Activated CD4-positive, alpha-beta T cell treated with anti-CD3 and anti-CD28 coated beads, Interleukin-2, amount 50 U/mL, for 16 hours (primary cell): ENCODE measurements around the gene GNAZ.
"Not testable (repeated sequence)": the region's sequence is repeated elsewhere in the genome, so short reads cannot be mapped to it uniquely, and the experiment has no call there.

Experiments used
- DNase-seq: peaks from one replicate; pipeline ENCODE4 v3.0.0-alpha.2; 2020

The GNAZ gene

DNA sequence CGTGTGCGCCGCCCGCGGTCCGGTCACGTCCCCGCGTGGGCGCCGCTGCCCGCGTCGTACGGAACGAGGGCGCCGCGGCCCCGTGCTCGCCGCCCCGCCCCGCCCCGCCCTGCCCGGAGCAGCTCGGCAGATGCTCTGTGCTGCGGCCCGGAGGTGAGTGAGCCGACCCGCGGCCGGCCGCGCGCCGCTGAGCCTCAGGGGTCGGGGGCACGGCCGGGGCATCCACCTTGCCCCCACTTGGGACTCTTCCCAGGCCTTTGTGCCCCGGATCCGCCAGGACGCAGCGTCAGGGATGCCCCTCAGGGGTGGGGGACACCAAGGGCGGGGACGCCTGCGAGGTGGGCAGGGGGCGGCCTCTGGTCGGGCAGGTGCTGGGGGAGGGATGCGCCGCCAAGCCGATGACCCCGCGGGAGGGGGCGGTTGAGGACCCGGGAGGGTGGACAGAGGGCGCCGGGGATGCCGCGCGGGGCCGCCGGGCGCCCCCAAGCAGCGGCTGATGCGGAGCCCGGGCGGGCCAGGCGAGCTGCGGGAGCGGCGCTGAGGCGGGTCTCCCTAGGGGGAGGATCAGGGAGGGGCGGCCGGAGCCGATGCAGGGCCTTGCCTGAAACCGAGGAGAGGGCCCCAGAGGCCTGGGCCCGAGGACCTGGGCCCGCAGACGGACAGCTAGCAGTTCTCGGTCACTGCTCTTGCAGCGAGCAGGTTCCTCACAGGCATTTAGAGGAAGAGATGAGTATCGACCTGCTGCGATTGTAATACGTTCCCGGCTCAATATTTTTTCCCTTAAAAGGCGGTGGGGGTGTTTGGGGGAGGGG lies at the start of gene GNAZ:
GNAZ (plus strand) TSS at position 102 of the 812 bp plus-strand sequence. CDS start 25,177 bp downstream, outside the sequence.
- no peak for DNase-seq

GRCh38 chr22:23020659-23021293 lies 49.5 kb upstream of the GNAZ start:
- no peak for DNase-seq

GRCh38 chr22:23021660-23022353 lies 48.5 kb upstream of the GNAZ start:
- DNase-seq: not testable (repeated sequence)

DNA sequence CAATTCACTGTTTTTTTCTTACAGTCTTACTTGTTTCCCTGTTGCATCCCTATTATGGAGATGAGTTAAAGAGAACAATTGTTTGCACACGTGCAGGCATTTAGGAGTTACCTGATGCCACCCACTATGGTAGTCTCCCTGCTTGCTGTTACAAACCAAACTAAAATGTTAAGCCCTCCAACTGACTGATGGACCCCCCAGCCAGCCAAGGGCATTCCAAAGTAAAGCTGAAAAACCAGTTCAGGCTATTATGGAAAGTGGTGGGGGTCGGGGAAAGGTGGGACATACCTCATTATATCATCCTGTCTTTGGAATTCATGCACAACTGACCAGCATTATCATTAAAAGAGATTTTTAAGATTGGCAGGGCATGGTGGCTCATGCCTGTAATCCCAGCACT lies 47.0 kb upstream of the GNAZ start:
- no peak for DNase-seq

- no peak for DNase-seq
Observed at GRCh38 chr22:23026777-23027176, 43.5 kb upstream of the GNAZ start.

- DNase-seq: not testable (repeated sequence)
Observed at GRCh38 chr22:23027849-23028248, 42.5 kb upstream of the GNAZ start.

- no peak for DNase-seq
Observed at GRCh38 chr22:23029521-23030228, 40.6 kb upstream of the GNAZ start.

DNA sequence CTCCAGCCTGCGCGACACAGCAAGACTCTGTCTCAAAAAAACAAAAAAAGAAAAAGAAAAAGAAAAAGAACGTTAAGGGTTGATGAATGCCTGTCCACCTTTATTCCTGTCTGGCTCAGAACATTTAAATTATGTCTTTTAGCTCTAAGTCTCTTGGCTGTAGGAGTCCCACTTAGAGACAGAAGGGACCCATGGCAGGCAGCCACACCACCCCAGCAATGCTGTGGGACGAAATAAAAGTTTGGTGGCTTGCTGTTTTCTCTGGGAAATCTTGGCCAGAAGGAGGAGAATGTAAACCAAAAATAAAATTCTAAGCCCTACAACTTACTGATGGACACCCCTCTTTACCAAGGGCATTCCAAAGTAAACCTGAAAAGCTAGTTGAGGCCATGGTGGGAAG lies 38.9 kb upstream of the GNAZ start:
- no peak for DNase-seq

DNA sequence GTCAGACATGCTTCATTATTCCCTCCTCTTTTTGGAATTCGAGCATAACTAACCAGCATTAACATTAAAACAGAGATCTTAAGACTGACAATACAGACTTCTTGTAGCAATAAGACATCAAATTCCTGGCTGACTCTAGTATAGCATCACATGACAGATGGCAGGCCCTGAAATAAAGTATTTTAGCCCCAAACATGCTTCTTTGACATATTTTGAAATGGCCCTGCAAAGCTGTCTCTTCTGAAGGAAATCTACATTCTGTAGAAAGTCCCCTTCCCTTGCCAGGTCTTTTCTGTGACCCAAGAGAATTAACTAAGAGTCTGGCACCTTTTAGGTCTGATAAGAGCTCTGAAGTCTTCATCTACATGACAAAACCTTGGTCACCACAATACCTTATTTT lies 38.5 kb upstream of the GNAZ start:
- DNase-seq: no peak

- no peak for DNase-seq
Observed at GRCh38 chr22:23032658-23033057, 37.7 kb upstream of the GNAZ start.

- DNase-seq: no peak
Observed at GRCh38 chr22:23033116-23033905, 37.0 kb upstream of the GNAZ start.

DNA sequence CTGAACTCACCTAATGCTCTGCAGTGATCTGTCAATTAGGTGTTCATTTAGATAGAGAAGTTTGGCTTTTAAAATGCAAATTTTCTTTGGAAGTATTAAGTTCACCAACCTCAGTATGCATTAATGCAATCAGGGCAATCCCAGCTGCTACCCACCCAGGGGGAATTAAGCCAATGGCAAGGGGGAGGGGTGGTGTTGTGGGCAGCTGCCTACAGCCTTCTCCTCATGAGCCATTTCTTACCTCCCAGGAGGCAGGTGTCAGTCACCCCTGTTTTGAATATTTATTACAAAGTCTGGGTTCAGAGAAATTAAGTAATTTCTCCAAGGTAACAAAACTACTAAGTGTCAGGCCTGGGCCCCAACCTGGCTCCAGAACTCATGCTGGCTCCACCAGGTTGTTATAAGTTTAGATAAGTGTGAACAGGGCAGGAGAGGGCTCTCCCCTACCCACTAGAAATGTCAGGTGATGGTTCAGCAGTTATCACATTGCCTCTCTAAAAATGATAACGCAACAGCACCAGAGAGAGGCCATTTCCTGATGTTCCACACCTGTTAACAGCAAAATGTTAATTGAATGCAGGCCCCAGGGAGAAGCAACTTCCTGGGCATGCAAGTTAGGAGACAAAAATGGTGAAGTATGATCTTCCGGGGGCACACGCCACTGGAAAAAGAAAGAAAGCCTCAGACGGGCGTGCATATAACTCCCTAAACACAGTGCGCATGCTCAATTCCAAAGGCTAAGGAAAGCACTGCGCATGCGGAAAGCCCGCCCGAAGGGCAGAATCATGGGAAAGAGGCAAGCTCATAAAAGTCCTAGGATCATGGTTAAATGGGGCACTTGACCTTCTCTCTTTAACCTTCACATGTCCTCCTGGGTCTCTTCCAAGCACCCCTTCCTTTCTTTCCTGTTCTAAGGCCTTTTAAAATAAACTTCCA lies 35.4 kb upstream of the GNAZ start:
- DNase-seq: no peak

GRCh38 chr22:23035557-23036277 lies 34.6 kb upstream of the GNAZ start:
- DNase-seq: no peak

DNA sequence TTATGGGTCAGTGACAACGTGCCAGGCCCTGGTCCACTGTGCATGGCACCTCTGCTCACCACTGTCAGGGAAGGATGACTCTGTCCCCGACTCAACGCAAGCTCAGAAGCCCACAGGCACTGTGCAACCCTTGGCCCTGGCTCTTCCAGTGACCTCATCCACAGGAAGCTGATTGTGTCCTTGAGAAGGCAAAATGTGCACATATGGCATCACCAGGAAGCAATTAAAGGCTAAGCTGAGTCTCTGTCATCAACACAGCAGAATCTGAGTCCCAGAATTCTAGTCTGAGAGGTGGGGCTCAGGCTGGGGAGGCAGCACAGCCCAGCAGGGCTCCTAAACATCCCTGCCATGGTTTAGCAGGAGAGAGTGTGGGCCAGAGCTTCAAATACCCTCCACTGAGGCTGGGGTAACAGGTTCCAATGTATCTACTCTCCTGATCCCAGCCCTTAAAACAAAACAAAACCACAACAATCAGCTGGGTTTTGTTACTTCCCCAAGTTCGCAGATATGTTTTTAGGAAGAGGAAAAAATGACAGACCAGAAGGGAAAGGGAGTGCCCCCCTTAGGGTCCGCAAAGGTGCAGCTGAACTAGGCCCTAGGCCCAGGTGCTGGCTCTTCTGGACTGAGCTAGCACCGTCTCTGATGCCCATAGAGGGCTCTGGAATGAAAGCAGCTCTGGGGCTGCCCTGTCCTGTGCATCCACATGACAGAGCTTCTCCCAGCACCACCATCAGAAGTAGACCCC lies 33.5 kb upstream of the GNAZ start:
- no peak for DNase-seq

DNA sequence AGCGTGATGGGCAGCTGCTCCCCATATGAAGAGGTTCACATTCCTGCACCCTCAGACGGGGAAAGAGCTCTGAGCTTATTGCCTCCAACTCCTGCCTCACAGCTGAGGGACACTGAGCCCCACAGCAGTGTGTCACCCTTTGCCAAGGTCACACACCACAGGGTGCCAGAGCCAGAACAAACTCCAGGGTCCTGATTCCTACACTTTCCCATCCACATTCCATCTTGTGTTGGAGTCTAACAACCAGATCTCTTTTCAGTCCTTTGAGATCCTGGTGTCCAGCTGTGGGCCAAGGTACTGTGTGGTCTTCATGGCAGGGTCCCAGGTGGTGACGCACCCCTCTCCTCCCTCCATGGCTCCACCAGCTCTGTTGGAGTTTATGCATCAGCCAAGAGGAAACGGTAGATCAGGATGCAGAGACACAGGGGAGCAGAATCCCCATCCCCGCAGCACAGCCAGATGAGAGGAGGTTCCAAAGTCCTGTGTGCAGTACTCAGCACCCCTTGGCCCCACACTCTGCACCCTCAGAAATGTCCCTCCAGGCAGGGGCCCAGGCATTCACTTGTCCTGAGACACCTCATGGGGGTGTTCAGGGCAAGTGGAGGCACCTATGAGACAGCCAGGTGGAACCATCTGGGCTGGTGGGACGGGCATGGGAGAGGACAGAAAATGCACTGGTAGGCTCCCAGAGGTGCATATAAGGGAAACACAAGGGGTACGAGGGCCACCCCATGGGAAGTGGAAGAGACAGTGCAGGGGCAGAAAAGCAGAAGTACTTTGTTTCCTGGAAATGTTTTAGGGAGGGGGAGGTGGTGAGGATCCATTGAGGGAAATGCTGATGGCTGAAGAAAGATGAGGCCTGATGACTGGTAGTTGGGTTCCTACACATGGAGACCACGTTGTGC lies 32.6 kb upstream of the GNAZ start:
- no peak for DNase-seq

DNA sequence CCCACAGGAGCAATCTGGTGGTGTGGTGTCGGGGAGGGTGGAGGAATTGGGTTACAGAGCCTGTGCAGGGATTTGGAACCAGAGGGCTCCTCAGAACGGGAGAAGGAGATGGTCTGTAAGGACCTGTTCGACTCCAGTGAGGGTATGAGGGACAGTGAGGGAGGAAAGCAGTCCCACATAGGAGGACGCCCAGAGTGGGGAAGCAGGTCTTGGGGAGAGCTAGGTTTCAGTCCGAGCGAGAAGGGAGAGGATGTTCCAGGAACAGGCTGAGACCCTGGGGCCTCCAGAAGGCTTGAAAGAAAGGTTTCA lies 32.0 kb upstream of the GNAZ start:
- DNase-seq: no peak

DNA sequence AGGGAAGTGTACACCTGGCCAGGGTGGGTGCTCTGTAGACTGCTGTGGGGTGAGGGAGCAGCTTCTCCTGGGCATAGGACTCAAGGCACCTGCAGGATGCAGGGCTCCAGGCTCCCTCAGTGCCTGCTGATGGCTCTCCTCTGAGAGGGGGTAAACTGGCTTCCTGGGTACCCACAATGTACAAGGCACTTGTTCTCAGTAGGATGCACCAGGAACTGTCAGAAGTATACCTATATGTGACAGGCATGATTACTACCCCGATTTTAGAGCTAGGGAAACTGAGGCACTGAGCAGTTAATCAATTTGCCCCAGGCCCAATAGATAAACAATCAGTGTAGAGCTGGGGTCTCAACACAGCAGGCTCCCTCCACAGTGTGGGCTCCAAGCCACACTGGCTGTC lies 31.4 kb upstream of the GNAZ start:
- DNase-seq: no peak

DNA sequence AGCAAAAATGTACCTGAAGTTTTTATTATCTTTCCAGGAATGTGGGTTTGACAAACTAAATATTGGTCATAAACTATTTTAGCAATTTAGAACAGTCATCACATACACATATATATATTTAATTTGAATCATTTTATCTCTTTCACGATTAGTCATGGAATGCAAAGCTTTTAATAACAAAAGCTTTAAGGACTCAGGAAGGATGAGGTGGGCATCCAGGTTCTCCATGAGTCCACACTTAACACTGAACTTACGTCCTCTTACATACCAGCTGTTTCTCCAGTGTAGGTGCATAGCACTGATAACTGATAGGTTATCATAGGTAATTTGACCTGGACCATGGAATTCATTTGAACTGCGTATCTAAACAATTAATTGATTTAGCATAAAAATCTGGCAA lies 28.1 kb upstream of the GNAZ start:
- no peak for DNase-seq

DNA sequence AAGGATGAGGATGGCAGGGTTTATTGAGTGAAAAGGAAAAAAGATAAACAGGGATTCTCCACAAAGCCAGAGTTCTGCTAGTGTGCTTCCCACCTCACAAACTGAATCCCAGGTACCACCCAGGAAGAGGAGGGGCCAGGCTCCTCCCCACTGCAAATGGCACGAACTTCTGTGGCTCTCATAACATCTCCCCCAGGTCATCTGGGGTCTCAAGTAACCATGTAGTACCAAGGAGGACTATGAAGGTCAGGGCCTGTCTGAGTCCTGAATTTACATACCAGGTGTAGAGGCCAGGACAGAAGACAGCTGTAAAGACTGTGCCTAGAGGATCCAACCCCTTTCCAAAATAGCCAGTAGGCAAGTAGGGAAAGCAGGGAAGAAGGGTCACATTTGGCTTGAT lies 25.7 kb upstream of the GNAZ start:
- DNase-seq: no peak
